ENCODE results near the gene VIPR2.
"Not testable (repeated sequence)": the region's sequence is repeated elsewhere in the genome, so short reads cannot be mapped to it uniquely, and the experiment has no call there.

The VIPR2 gene

GRCh38 chr7:159092701-159093121 lies 52.0 kb downstream of the VIPR2 start:
- no peak for DNase-seq (ENCODE audit: low read depth in 2 of 2)

GRCh38 chr7:159091480-159092475 lies 52.9 kb downstream of the VIPR2 start:
- DNase-seq (ENCODE audit: low read depth in 2 of 2) = no peak

GRCh38 chr7:159091041-159091440 lies 53.6 kb downstream of the VIPR2 start:
- DNase-seq (ENCODE audit: low read depth in 2 of 2) = no peak

- DNase-seq (ENCODE audit: low read depth in 2 of 2) = no peak
Observed at GRCh38 chr7:159088016-159088865, 56.4 kb downstream of the VIPR2 start.

- no peak for DNase-seq (ENCODE audit: low read depth in 2 of 2)
Observed at GRCh38 chr7:159086301-159086925, 58.3 kb downstream of the VIPR2 start.

GRCh38 chr7:159084069-159084801 lies 60.4 kb downstream of the VIPR2 start:
- no peak for DNase-seq (ENCODE audit: low read depth in 2 of 2)

- DNase-seq (ENCODE audit: low read depth in 2 of 2) = no peak
Observed at GRCh38 chr7:159083698-159084068, 61.0 kb downstream of the VIPR2 start.

GRCh38 chr7:159083001-159083697 lies 61.5 kb downstream of the VIPR2 start:
- no peak for DNase-seq (ENCODE audit: low read depth in 2 of 2)

GRCh38 chr7:159082075-159082474 lies 62.6 kb downstream of the VIPR2 start:
- not testable (repeated sequence) for DNase-seq (ENCODE audit: low read depth in 2 of 2)

- no peak for DNase-seq (ENCODE audit: low read depth in 2 of 2)
Observed at GRCh38 chr7:159078911-159079270, 65.8 kb downstream of the VIPR2 start.

- DNase-seq (ENCODE audit: low read depth in 2 of 2) = no peak
Observed at GRCh38 chr7:159078193-159078910, 66.3 kb downstream of the VIPR2 start.

GRCh38 chr7:159076333-159076732 lies 68.3 kb downstream of the VIPR2 start:
- no peak for DNase-seq (ENCODE audit: low read depth in 2 of 2)

GRCh38 chr7:159075563-159076238 lies 69.0 kb downstream of the VIPR2 start:
- no peak for DNase-seq (ENCODE audit: low read depth in 2 of 2)

GRCh38 chr7:159071260-159071659 lies 73.4 kb downstream of the VIPR2 start:
- DNase-seq (ENCODE audit: low read depth in 2 of 2) = no peak

GRCh38 chr7:159070431-159071148 lies 74.1 kb downstream of the VIPR2 start:
- no peak for DNase-seq (ENCODE audit: low read depth in 2 of 2)

GRCh38 chr7:159068893-159069448 lies 75.7 kb downstream of the VIPR2 start:
- no peak for DNase-seq (ENCODE audit: low read depth in 2 of 2)

- DNase-seq (ENCODE audit: low read depth in 2 of 2) = no peak
Observed at GRCh38 chr7:159068488-159068811, 76.2 kb downstream of the VIPR2 start.

GRCh38 chr7:159067576-159068487 lies 76.8 kb downstream of the VIPR2 start:
- no peak for DNase-seq (ENCODE audit: low read depth in 2 of 2)

All from fibroblast of skin of left biceps (primary cell).